OCI-LY7 (cell line): Measurements from ENCODE around the gene OR2AE1. TPM values are rescaled to one million over a fixed set of nuclear protein-coding genes. Genes with fewer than 3 reads are reported as not detected.
A peak's percentile ranks its signal among the peaks of the same experiment; 100 is the strongest.
"Not testable (repeated sequence)": the region's sequence is repeated elsewhere in the genome, so short reads cannot be mapped to it uniquely, and the experiment has no call there.

Source experiments
- BruUV-seq: library from RNA; stranded (reverse); fragments of 400-500 nt; replicated peaks from 2 replicates; lab custom pipeline; 2021; lab: Mats Ljungman, UMichigan
- CTCF ChIA-PET: fragments of 300-600 bp; sonication (Branson Sonifier 250); formaldehyde crosslinking; loops from one replicate; lab custom pipeline; 2022; ENCODE audit warnings: antibody characterized with exemption; ENCODE audit not compliant: unreplicated experiment; lab: Charles Lee
- POLR2A ChIA-PET: fragments of 300-600 bp; sonication (Branson Sonifier 250); formaldehyde crosslinking; loops from one replicate; lab custom pipeline; 2022; ENCODE audit warnings: antibody characterized with exemption; lab: Charles Lee
- DNase-seq: peaks from one replicate; pipeline ENCODE4 v3.0.0-alpha.2; 2015; ENCODE audit warnings: low spot score
- H2AFZ ChIP-seq: fragments of 200-600 bp; sonication (generic), shearing (Covaris generic); 2 replicates; pipeline ENCODE4 v1.6.1; 2014; ENCODE audit warnings: mild to moderate bottlenecking, antibody characterized with exemption, low read length, moderate library complexity
- H3K27ac ChIP-seq: fragments of 200-600 bp; sonication (generic); 2 replicates; pipeline ENCODE4 v1.5.1; 2014; ENCODE audit warnings: mixed run types, low read depth, mild to moderate bottlenecking, moderate library complexity, low read length, inconsistent platforms; ENCODE audit not compliant: poor library complexity, severe bottlenecking
- H3K36me3 ChIP-seq: fragments of 200-600 bp; sonication (generic); 2 replicates; pipeline ENCODE4 v1.6.1; 2014; ENCODE audit warnings: mild to moderate bottlenecking, antibody characterized with exemption, low read length, moderate library complexity, mixed read lengths; ENCODE audit not compliant: insufficient read depth
- H3K4me1 ChIP-seq: fragments of 200-600 bp; sonication (generic); 2 replicates; pipeline ENCODE4 v1.5.1; 2014; ENCODE audit warnings: mild to moderate bottlenecking, low read length; ENCODE audit not compliant: insufficient read depth, poor library complexity, severe bottlenecking
- H3K4me2 ChIP-seq: fragments of 200-600 bp; sonication (generic); 2 replicates; pipeline ENCODE4 v1.6.1; 2014; ENCODE audit warnings: mild to moderate bottlenecking, low read length
- H3K4me3 ChIP-seq: fragments of 200-600 bp; sonication (generic); 2 replicates; pipeline ENCODE4 v1.5.1; 2014; ENCODE audit warnings: mild to moderate bottlenecking, low read depth, low read length; ENCODE audit not compliant: poor library complexity, severe bottlenecking
- H3K79me2 ChIP-seq: fragments of 200-600 bp; sonication (generic); 2 replicates; pipeline ENCODE4 v1.6.1; 2016; ENCODE audit warnings: low read depth, mild to moderate bottlenecking, low read length, moderate library complexity, mixed read lengths; ENCODE audit not compliant: insufficient read depth
- H3K9me2 ChIP-seq: fragments of 200-600 bp; sonication (generic); 2 replicates; pipeline ENCODE4 v1.6.1; 2016; ENCODE audit warnings: mild to moderate bottlenecking, low read length, mixed read lengths; ENCODE audit not compliant: insufficient read depth
- H3K9me3 ChIP-seq: fragments of 200-600 bp; sonication (generic); 2 replicates; pipeline ENCODE4 v1.6.1; 2014; ENCODE audit warnings: mild to moderate bottlenecking, mixed run types, low read length, mixed read lengths
- H4K20me1 ChIP-seq: fragments of 200-600 bp; sonication (generic); 2 replicates; pipeline ENCODE4 v1.6.1; 2014; ENCODE audit warnings: mild to moderate bottlenecking, antibody characterized with exemption, low read length, moderate library complexity, mixed read lengths; ENCODE audit not compliant: insufficient read depth
- EZH2phosphoT487 ChIP-seq: fragments of 200-600 bp; sonication (generic); IDR thresholded peaks from 2 replicates; pipeline ENCODE4 v1.6.1; 2018; ENCODE audit warnings: low read depth, borderline replicate concordance, mild to moderate bottlenecking, mixed run types, antibody characterized with exemption, low read length, moderate library complexity, mixed read lengths
- intact Hi-C: fragments of 100-400 bp; cut with micrococcal nuclease; formaldehyde crosslinking; loops from one replicate; pipeline ENCODE4 v1.10.0; 2022; ENCODE audit not compliant: unreplicated experiment
- total RNA-seq, 2 experiments: library from RNA; depleted of rRNA in 1 of 2; stranded (reverse); fragments of >200 nt in 1 of 2; shearing (Covaris generic) in 1 of 2; gene quantifications; 2 replicates each; pipeline ENCODE4 v1.2.3, GENCODE V29; 2014 to 2022
- TF ChIP-seq, protein P1 (sequence below): fragments of 200-600 bp; sonication (generic); conservative IDR thresholded peaks from 2 replicates; pipeline ENCODE4 v1.5.1; 2014; ENCODE audit warnings: mild to moderate bottlenecking, antibody characterized with exemption, low read length, moderate library complexity, mixed read lengths

The OR2AE1 gene
- total RNA-seq, 2 experiments from 2014 or later, result not detected

- Histone ChIP-seq H3K36me3 (no peaks in the 10 kb centered on the region), H3K4me3 (no peak overlapping the region), H3K4me2 (no peak overlapping the region), H3K4me1 (no peaks in the 10 kb centered on the region), H2AFZ (no peak overlapping the region), H3K27ac (no peak overlapping the region), H3K9me2 (no peaks in the 10 kb centered on the region), H3K9me3 (no peaks in the 10 kb centered on the region), H3K79me2 (no peaks in the 10 kb centered on the region), H4K20me1 (no peaks in the 10 kb centered on the region)
- TF ChIP-seq, protein P1, sequence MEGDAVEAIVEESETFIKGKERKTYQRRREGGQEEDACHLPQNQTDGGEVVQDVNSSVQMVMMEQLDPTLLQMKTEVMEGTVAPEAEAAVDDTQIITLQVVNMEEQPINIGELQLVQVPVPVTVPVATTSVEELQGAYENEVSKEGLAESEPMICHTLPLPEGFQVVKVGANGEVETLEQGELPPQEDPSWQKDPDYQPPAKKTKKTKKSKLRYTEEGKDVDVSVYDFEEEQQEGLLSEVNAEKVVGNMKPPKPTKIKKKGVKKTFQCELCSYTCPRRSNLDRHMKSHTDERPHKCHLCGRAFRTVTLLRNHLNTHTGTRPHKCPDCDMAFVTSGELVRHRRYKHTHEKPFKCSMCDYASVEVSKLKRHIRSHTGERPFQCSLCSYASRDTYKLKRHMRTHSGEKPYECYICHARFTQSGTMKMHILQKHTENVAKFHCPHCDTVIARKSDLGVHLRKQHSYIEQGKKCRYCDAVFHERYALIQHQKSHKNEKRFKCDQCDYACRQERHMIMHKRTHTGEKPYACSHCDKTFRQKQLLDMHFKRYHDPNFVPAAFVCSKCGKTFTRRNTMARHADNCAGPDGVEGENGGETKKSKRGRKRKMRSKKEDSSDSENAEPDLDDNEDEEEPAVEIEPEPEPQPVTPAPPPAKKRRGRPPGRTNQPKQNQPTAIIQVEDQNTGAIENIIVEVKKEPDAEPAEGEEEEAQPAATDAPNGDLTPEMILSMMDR, result 0 out of 2 replicates have a peak, but pooled peaks have one; percentile 14
- no peak for TF ChIP-seq EZH2phosphoT487
- ChIA-PET CTCF (no interaction called here), POLR2A (no interaction called here)
- no TSS peak for BruUV-seq
- DNase-seq, result no peak
- intact Hi-C loops, result no loop called here
Measured at GRCh38 chr7:99876491-99876890, 342 bp downstream of the OR2AE1 start.

GRCh38 chr7:99868246-99868645, 8.6 kb downstream of the OR2AE1 start:
- Histone ChIP-seq H3K79me2 (no peaks in the 10 kb centered on the region), H3K9me2 (no peaks in the 10 kb centered on the region), H3K4me1 (no peaks in the 10 kb centered on the region), H3K4me2 (no peak overlapping the region), H3K9me3 (no peaks in the 10 kb centered on the region), H4K20me1 (no peaks in the 10 kb centered on the region), H2AFZ (no peak overlapping the region), H3K4me3 (no peak overlapping the region), H3K27ac (no peak overlapping the region), H3K36me3 (no peaks in the 10 kb centered on the region)
- no peak for DNase-seq
- ChIA-PET POLR2A (no interaction called here), CTCF (no interaction called here)
- no TSS peak for BruUV-seq
- no peak for TF ChIP-seq EZH2phosphoT487
- TF ChIP-seq, protein P1, result no peak
- intact Hi-C loops, result no loop called here

DNA sequence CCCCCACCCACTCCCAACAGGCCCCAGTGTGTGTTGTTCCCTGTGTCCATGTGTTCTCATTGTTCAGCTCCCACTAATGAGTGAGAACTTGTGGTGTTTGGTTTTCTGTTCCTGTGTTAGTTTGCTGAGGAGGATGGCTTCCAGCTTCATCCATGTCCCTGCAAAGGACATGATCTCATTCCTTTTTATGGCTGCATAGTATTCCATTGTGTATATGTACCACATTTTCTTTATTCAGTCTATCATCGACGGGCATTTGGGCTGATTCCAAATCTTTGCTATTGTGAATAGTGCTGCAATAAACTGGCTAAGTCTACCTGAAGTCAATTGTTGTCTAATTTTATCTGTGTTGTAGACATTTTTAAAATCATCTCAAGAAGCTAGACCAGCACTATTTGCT, 9.4 kb downstream of the OR2AE1 start:
- H3K4me2 ChIP-seq, CTCF ChIA-PET, H3K36me3 ChIP-seq: not testable (repeated sequence)

More for the DNA sequence above, 9.4 kb downstream of the OR2AE1 start:
- H3K4me3 ChIP-seq, H3K9me2 ChIP-seq, H4K20me1 ChIP-seq, H3K27ac ChIP-seq, BruUV-seq, intact Hi-C loops, DNase-seq, H3K4me1 ChIP-seq, H3K9me3 ChIP-seq, H3K79me2 ChIP-seq, H2AFZ ChIP-seq: not testable (repeated sequence)
- POLR2A ChIA-PET, result interaction anchor here (0.6 kb wide), 1 partner anchor 1311 kb away, joined by 3 read pairs; no protein-coding TSS in a partner anchor
